Fibroblast of mammary gland (primary cell): ENCODE measurements around the gene BTG3.

ENCODE experiments used
- DNase-seq: peaks from one replicate; pipeline ENCODE4 v3.0.0-alpha.2; 2010; ENCODE audit warnings: low read depth
- H3K4me3 ChIP-seq: 2 replicates; pipeline ENCODE4 v1.5.1; 2011; ENCODE audit warnings: low read depth, mild to moderate bottlenecking, low read length, moderate library complexity; ENCODE audit not compliant: control insufficient read depth
- TF ChIP-seq, protein P1 (sequence below): conservative IDR thresholded peaks from 2 replicates; pipeline ENCODE4 v1.5.1; 2011; ENCODE audit warnings: low read depth, low read length, inconsistent platforms; ENCODE audit not compliant: control insufficient read depth, insufficient read depth

BTG3 gene

DNA sequence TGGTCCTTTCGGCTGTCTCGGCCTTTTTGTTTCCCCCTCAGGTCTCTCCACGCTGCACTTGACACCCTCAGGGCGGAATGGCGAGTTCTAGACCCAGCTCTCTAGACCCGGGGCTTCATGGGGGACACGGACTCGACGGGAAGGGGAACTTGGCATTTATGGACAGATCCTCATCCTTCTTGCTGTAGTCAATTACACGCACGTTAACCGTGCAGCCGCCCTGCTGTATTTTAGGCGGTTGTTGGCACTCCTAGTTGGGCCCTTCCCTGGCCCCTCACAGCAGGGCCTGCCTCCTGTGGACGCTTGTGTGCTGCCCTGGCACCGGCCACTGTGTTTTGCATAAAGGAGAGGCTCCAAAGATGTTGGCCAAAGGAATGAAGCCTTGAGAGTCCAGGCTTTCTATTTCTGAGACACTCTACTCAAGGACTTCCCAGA lies 558 bp upstream of the BTG3 start:
- peak overlapping the region; percentile 48 for H3K4me3 ChIP-seq
- TF ChIP-seq, protein P1, sequence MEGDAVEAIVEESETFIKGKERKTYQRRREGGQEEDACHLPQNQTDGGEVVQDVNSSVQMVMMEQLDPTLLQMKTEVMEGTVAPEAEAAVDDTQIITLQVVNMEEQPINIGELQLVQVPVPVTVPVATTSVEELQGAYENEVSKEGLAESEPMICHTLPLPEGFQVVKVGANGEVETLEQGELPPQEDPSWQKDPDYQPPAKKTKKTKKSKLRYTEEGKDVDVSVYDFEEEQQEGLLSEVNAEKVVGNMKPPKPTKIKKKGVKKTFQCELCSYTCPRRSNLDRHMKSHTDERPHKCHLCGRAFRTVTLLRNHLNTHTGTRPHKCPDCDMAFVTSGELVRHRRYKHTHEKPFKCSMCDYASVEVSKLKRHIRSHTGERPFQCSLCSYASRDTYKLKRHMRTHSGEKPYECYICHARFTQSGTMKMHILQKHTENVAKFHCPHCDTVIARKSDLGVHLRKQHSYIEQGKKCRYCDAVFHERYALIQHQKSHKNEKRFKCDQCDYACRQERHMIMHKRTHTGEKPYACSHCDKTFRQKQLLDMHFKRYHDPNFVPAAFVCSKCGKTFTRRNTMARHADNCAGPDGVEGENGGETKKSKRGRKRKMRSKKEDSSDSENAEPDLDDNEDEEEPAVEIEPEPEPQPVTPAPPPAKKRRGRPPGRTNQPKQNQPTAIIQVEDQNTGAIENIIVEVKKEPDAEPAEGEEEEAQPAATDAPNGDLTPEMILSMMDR = no peak
- peak; percentile 10 for DNase-seq

DNA sequence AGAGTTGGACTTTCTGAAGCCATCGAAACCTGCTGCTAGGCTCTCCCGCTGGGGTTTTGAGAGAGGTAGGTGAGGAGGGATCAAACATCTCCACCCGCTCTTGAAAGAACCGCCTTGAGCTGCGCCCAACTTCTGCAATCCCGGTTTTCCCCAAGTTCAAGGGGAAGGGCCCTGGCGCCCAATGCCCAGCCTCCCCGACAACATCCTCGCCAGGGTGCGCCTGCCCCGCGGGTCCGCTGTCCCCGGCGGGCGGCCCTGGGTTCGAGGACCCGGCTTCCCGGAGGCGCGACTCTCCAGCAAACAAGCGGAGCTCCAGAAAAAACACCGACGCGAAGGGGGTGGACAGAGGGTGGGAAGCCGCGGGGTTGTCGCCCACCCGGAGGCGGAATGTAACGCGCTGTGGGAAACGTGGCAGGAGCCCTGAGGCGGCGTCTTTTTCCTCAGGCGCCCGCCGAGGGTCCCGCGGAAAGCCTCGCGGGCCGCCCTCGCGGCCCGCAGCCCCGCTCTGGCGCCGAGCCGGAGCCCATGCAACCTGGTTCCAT lies 607 bp downstream of the BTG3 start:
- DNase-seq = peak; percentile 45

GRCh38 chr21:17611414-17612022 lies 1.2 kb downstream of the BTG3 start:
- peak; percentile 93 for DNase-seq
- peak overlapping the region; percentile 74 for H3K4me3 ChIP-seq
- TF ChIP-seq, protein P1 = no peak

More for the DNA sequence above, 607 bp downstream of the BTG3 start:
- H3K4me3 ChIP-seq = peak overlapping the region; percentile 74
- TF ChIP-seq, protein P1 = no peak

GRCh38 chr21:17610911-17611310 lies 1.8 kb downstream of the BTG3 start:
- peak overlapping the region; percentile 74 for H3K4me3 ChIP-seq

DNA sequence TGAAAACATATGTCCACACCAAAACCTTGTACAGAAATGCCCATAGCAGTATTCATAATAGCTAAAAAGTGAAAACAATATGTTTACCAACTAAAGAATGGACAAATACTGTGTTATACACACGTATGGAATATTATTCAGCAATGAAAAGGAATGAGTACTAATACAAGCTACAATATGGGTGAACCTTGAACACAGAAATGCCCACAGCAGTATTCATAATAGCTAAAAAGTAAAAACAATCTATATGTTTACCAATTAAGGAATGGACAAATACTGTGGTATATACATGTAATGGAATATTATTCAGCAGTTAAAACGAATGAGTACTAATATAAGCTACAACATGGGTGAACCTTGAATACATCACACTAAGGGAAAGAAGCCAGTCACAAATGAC lies 3.0 kb downstream of the BTG3 start:
- H3K4me3 ChIP-seq = no peak overlapping the region
- no peak for DNase-seq
- TF ChIP-seq, protein P1 = no peak

More at GRCh38 chr21:17610911-17611310, 1.8 kb downstream of the BTG3 start:
- TF ChIP-seq, protein P1 = no peak
- DNase-seq = peak; percentile 10

DNA sequence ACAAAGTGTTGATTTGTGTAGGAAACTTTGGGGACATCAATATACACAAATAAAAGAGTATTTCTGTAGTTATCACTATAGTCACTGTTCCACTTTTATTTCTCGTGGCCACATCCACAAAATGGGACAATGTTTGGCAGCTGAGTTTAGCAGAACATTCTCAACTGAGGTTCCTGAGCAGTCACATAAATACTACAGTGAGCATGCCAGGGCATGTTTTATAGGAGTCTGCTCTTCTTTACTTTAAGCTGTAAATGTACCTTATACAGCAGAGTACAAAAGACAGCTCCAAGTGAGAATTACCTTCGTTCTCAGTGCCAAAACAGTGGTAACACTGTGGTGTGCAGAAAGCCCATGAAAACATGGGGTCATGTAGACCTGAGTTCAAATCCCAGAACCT lies 5.0 kb downstream of the BTG3 start:
- TF ChIP-seq, protein P1 = no peak
- DNase-seq = no peak
- H3K4me3 ChIP-seq = no peak overlapping the region

- TF ChIP-seq, protein P1 = no peak
- H3K4me3 ChIP-seq = no peak overlapping the region
- peak; percentile 74 for DNase-seq
Measured at GRCh38 chr21:17602874-17603273, 9.8 kb downstream of the BTG3 start.
